HG03469 (cell line): Measurements from ENCODE around the gene POU4F2.

Experiments
- ATAC-seq: cut with Tn5 transposase; IDR thresholded peaks from one replicate; pipeline ENCODE4 v1.9.1; 2021; ENCODE audit warnings: mild to moderate bottlenecking, moderate library complexity, moderate number of reproducible peaks; ENCODE audit not compliant: unreplicated experiment

Gene POU4F2

DNA sequence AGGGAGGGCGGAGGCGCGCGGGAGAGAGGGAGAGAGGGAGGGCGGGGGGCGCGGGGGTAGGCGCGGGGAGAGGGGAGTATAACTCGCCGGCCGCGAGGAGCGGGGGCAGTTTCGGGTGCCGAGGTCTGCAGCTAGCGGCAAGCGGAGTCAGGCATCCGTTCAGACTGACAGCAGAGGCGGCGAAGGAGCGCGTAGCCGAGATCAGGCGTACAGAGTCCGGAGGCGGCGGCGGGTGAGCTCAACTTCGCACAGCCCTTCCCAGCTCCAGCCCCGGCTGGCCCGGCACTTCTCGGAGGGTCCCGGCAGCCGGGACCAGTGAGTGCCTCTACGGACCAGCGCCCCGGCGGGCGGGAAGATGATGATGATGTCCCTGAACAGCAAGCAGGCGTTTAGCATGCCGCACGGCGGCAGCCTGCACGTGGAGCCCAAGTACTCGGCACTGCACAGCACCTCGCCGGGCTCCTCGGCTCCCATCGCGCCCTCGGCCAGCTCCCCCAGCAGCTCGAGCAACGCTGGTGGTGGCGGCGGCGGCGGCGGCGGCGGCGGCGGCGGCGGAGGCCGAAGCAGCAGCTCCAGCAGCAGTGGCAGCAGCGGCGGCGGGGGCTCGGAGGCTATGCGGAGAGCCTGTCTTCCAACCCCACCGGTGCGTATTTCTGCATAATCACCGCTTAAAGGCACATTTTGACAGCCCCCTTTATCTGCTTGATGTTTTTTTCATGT, at the start of gene POU4F2:
TSS of gene POU4F2 (plus strand) at position 108 of the 720 bp plus-strand sequence. CDS start at position 356, 248 bp downstream.
- no peak for ATAC-seq

DNA sequence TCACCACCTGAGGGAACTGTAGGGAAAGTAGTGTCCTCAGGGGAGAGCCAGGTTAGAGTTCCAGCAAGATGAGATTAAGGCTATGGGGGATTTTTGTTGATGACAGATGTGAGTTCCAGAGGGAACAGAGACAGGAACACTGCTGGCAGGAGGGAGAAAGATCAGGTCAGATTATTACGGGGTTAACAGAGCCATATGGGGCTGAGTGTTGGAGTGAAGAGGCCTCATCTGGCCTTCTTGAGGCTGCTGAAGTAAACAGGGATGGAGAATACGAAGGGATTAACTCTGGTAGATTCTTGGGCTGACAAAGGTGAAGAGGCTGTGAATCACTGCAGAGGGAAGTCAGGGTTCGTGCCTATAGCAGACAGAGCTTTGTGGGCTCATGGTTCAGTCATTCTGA, 47.9 kb upstream of the POU4F2 start:
- no peak for ATAC-seq

DNA sequence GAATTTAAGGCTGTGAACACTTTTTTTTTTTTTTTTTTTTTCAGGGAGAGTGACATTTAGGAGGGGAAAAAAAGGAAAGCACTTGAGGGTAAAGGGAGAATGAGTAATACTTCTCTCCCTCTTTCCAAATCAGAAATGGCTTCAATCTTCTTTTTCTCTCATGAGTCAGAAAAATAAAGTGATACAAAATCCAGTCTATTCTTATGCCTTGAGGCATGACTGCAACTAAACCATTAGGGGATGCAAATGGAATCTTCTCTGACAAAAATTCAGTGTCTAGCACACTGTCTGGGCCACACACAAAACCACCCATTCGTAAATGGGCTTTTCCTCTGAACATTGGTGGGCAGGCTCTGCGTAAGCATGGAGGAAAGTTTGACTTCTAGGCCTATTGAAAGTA, 46.7 kb upstream of the POU4F2 start:
- no peak for ATAC-seq

DNA sequence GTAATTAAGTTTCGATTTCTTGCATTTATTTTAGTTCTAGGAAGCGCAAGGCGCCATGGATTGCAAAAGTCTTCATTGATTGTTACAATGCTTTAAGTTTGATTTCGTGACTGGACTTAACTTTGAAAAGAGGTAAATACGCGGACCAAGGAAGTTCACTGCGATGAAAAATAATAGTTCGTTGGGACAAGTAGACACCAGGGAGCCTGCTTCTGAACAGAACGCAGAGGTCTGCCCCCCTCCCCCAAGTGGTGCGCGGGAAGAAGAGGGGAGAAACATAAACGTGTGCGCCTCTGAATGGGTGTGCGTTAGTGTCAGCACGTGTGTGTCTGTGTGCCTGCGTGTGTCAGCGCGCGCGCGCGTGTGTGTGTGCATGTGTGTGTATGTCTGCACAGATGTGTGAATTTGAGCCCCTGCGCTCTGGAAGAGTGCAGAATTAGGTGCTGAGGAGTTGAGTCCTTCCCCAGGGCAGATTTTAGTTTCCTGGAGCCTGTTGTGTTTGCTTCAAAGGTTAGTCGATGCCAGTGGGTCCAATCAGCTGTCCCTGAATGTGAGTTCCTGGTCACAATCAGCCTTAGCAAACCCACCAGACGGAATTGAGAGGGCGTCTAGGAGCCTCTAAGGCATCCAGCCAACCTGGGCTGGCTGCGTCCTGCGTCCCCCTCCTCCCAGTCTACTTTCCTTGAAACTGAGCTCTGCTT, 5.8 kb upstream of the POU4F2 start:
- no peak for ATAC-seq

- no peak for ATAC-seq
Observed at GRCh38 chr4:146633471-146633800, 5.3 kb upstream of the POU4F2 start.

DNA sequence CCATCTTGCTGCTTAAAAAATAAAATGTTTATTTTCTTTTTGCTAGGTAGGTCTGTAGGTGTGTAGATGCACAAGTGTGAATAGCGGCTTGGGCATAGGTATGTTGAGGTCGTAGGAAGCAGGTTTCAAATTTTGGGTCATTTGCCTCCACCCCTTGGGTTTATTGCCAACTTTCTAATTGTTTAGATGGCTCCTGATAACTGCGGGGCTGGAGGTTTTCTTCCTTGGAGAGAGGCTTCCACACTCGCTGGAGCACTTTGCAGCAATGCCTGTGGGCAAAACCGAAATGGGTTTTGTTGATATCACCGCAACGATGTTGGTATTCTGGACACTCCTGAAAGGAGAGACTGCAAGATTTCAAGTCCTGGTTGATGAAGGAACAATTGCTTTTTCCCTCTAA, 3.9 kb upstream of the POU4F2 start:
- no peak for ATAC-seq

- no peak for ATAC-seq
Observed at GRCh38 chr4:146637621-146638332, 916 bp upstream of the POU4F2 start.

- ATAC-seq, result no peak
Observed at GRCh38 chr4:146638333-146638785, 334 bp upstream of the POU4F2 start.

DNA sequence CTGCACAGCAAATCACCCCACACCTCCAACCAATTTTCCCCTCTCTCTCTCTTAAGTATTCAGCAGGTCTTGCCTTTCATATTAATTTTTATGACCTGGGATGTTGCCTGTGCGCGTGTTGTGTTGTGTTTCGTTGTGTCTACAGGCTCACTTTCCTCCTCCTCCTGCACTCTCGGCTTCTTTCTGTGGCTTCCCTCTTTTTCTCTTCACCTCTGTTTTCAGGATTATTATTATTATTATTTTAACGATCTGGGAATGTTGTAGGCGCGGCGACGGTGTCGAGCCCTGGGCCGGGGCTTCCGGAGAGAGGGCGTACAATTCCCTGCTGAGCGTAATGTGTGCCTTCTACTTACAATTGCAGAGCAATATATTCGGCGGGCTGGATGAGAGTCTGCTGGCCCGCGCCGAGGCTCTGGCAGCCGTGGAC, 826 bp downstream of the POU4F2 start:
- no peak for ATAC-seq

DNA sequence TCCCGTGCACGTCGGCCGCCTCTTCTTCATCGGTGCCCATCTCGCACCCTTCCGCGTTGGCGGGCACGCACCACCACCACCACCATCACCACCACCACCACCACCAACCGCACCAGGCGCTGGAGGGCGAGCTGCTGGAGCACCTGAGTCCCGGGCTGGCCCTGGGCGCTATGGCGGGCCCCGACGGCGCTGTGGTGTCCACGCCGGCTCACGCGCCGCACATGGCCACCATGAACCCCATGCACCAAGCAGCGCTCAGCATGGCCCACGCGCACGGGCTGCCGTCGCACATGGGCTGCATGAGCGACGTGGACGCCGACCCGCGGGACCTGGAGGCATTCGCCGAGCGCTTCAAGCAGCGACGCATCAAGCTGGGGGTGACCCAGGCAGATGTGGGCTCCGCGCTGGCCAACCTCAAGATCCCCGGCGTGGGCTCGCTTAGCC, 1.4 kb downstream of the POU4F2 start:
- no peak for ATAC-seq

DNA sequence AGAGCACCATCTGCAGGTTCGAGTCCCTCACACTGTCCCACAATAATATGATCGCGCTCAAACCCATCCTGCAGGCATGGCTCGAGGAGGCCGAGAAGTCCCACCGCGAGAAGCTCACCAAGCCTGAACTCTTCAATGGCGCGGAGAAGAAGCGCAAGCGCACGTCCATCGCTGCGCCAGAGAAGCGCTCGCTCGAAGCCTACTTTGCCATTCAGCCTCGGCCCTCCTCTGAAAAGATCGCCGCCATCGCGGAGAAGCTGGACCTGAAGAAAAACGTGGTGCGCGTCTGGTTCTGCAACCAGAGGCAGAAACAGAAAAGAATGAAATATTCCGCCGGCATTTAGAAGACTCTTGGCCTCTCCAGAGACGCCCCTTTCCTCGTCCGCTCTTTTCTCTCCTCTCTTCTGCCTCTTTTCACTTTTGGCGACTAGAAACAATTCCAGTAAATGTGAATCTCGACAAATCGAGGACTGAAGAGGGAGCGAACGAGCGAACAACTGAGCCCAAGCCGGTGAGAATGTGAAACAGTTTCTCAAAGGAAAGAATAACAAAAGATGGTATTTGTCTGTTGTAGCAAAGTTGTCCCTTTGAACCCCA, 1.9 kb downstream of the POU4F2 start:
- no peak for ATAC-seq

- no peak for ATAC-seq
Observed at GRCh38 chr4:146641762-146642161, 3.1 kb downstream of the POU4F2 start.

DNA sequence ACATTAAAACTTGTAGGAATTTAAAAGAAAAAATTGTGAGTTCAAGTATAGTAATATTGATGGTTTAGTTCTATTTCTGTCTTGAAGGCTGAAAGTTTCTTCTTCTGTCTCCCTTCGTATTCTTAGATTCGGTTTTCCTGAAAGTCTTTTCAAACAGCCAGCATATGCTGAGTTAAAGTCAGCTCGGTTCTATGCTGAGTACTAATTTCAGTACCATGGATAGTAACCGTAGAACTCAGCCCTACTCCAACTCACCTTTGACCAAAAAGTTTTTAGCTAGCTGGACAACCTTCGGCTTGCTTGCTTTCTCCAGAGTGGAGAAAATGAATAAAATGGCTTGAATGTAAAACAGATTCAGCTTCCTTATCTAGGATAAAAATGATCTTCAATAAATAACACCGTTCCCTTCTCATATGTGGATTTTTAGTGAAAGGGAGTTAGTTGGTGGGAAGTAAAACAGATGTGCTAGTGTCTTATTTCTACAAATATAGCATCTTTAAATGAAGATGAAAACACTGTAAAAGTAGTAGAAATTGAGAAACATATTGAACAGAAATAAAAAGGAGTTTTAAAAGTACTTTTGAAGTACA, 5.2 kb downstream of the POU4F2 start:
- ATAC-seq, result no peak

DNA sequence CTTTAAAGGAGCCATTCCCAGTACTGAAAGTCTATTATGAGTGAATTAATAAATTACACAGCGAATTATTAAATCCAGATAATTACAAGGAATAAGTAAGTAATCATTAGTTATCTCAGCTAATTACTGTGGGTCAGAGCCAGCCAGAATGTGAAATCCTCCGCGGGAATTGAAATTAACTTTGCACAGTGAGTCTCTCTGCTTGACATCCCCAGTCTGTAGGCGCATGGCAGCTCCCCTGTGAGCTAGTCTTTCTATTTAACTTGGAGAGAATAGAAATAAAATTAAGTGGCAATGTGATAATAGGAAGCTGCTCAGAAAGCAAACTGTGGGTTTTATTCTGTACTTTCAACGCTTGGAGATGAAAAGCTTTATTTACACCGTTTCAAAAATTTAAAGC, 7.2 kb downstream of the POU4F2 start:
- no peak for ATAC-seq

DNA sequence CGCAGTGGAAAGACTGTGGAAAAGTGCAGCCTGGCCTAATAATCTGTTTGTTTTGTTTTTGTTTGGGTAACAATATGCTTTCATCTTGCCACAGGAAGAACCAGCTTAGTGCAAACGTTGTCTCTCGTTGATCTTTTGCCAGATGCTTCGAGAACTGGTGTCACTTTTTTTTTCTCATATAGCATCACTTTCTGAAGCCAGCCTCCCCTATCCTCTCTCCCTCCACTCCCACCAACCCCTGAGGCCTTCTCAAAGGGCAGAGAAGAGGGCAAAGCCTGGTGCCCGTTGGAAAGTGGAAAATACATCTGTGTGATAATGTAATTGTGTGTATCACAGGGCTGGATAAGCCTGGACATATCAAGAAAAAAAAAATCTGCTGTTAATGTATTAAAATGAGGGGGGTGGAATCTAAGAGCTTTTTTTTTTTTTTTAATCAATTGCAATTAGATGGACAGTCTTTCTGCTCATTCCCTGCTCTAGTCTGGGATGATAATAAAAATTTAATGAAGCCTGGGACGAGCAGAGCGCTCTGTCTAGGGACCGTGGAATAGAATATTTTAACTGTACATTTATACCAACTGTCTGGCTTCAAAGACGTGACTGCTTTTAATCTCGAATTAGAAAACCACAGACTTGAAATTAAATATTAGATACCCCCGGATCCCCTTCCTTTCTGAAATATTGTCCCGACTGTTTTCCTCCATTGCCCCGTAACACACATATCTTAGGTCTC, 8.1 kb downstream of the POU4F2 start:
- no peak for ATAC-seq

- ATAC-seq, result no peak
Observed at GRCh38 chr4:146647615-146648460, 9.1 kb downstream of the POU4F2 start.

- no peak for ATAC-seq
Observed at GRCh38 chr4:146648461-146648783, 9.7 kb downstream of the POU4F2 start.

GRCh38 chr4:146649232-146649631, 10.5 kb downstream of the POU4F2 start:
- no peak for ATAC-seq

DNA sequence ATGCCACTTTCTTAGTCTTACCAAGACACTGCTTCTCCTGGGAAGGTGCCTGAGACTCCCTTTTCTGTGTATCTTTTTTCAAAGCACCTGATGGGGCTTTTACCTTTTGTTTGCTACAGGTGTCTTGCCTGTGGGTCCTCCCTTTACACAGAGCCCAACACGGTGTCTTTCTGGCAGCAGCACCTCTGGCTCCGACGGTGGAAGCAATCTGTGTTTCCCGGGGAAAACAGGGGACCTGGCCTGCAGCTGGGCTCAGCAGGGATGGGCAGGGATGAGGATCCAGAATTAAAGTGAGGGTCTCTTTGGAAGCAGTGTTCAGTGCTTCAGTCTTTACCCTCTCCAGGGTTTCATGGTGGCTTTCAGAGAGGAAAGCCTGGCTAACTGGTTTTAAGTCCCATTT, 11.3 kb downstream of the POU4F2 start:
- ATAC-seq, result no peak
